Nephron (organoid): ENCODE results near the gene POLR3B.
A peak's percentile ranks its signal among the peaks of the same experiment; 100 is the strongest.

ENCODE experiments used
- H3K27ac Mint-ChIP-seq, 3 experiments: 2 replicates each; pipeline ENCODE4 v1.8.0; 2020; ENCODE audit warnings: mixed read lengths in 3 of 3, mild to moderate bottlenecking in 2 of 3, moderate library complexity in 1 of 3
- H3K27me3 Mint-ChIP-seq: 2 replicates; pipeline ENCODE4 v1.8.0; 2021; ENCODE audit warnings: low read depth, mild to moderate bottlenecking, moderate library complexity, mixed read lengths
- H3K36me3 Mint-ChIP-seq: 2 replicates; pipeline ENCODE4 v1.8.0; 2020; ENCODE audit warnings: low read depth, mixed read lengths
- H3K4me1 Mint-ChIP-seq: 2 replicates; pipeline ENCODE4 v1.8.0; 2020; ENCODE audit warnings: mixed read lengths
- H3K4me3 Mint-ChIP-seq, 3 experiments: 2 replicates each; pipeline ENCODE4 v1.8.0; 2020; ENCODE audit warnings: mild to moderate bottlenecking in 3 of 3, mixed read lengths in 3 of 3, moderate library complexity in 2 of 3
- H3K9me3 Mint-ChIP-seq: 2 replicates; pipeline ENCODE4 v1.8.0; 2020; ENCODE audit warnings: mixed read lengths
- CTCF ChIP-seq, 3 experiments: fragments of 200-600 bp; sonication (generic); IDR thresholded peaks; one replicate each; pipeline ENCODE4 v1.5.0; 2021; ENCODE audit warnings: antibody characterized with exemption in 3 of 3; ENCODE audit not compliant: unreplicated experiment in 3 of 3

POLR3B gene

DNA sequence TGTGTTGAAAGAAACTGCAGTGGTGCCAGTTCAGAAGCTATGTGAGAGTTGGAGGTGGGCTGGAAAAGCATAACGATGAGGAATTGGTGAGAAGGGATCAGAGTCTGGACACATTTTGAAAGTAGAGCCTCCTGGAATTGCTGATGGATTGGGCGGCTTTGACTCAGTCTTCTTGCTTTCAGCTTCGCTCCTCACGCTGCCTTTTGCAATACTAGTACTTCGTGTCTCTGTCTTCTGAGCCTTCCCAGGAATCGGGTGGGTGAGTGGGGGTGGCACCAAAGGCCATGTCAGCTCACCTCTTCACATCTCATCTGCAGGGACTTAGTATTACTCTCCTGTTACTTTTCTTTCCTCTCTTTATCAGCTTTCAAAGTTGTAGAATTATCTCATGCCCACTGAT, 123.7 kb downstream of the POLR3B start:
- TF ChIP-seq CTCF (IDR thresholded peaks at IDR 0.05; ENCODE audit: unreplicated experiment in 3 of 3) = no peak
- Mint-ChIP-seq H3K27me3 (no peaks in the 10 kb centered on the region), H3K4me1 (no peaks in the 10 kb centered on the region), H3K4me3 (no peak overlapping the region), H3K27ac (no peak overlapping the region), H3K36me3 (peaks cover 51% of the 10 kb centered on the region), H3K9me3 (peaks cover 3% of the 10 kb centered on the region)

GRCh38 chr12:106487664-106488063, 130.1 kb downstream of the POLR3B start:
- Mint-ChIP-seq H3K36me3 (peaks cover 15% of the 10 kb centered on the region), H3K4me3 (no peak overlapping the region), H3K4me1 (peaks cover 1% of the 10 kb centered on the region), H3K27me3 (no peaks in the 10 kb centered on the region), H3K9me3 (no peaks in the 10 kb centered on the region), H3K27ac (no peak overlapping the region)
- no peak for TF ChIP-seq CTCF (IDR thresholded peaks at IDR 0.05; ENCODE audit: unreplicated experiment in 3 of 3)

DNA sequence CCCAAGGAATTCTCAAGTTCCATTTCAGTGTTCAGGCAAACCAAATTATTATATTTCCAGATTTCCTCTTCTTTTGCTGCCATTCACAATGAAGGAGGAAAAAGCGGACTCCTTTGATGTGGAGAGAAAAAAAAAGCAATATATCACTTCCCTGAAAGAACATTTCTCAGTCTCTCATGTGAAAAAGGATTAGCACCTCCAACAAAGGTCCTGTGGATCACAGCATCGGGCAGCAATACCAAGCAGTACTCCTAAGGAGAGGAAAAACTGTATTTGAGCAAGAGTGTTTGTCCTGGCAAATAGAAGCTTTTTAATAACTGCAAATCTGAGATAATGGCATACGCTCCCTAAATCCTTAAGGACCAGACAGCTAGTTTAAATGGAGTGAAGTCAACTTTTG, 131.3 kb downstream of the POLR3B start:
- H3K27ac Mint-ChIP-seq = no peak overlapping the region
- H3K9me3 Mint-ChIP-seq = no peaks in the 10 kb centered on the region
- no peaks in the 10 kb centered on the region for H3K27me3 Mint-ChIP-seq
- peaks cover 13% of the 10 kb centered on the region for H3K36me3 Mint-ChIP-seq
- TF ChIP-seq CTCF (IDR thresholded peaks at IDR 0.05; ENCODE audit: unreplicated experiment in 3 of 3) = no peak
- H3K4me1 Mint-ChIP-seq = peaks cover 13% of the 10 kb centered on the region
- no peak overlapping the region for H3K4me3 Mint-ChIP-seq

GRCh38 chr12:106490264-106490663, 132.7 kb downstream of the POLR3B start:
- Mint-ChIP-seq H3K4me1 (peaks cover 21% of the 10 kb centered on the region), H3K36me3 (peaks cover 4% of the 10 kb centered on the region), H3K9me3 (no peaks in the 10 kb centered on the region), H3K4me3 (no peak overlapping the region), H3K27me3 (no peaks in the 10 kb centered on the region), H3K27ac (no peak overlapping the region)
- TF ChIP-seq CTCF (IDR thresholded peaks at IDR 0.05; ENCODE audit: unreplicated experiment in 3 of 3) = no peak

GRCh38 chr12:106492857-106493256, 135.3 kb downstream of the POLR3B start:
- TF ChIP-seq CTCF (IDR thresholded peaks at IDR 0.05; ENCODE audit: unreplicated experiment in 3 of 3) = no peak
- H3K4me3 Mint-ChIP-seq = no peak overlapping the region
- H3K36me3 Mint-ChIP-seq = peaks cover 18% of the 10 kb centered on the region
- H3K27ac Mint-ChIP-seq = peak overlapping the region in 2 of 3 experiments; percentile 77 to 89
- no peaks in the 10 kb centered on the region for H3K27me3 Mint-ChIP-seq
- peaks cover 24% of the 10 kb centered on the region for H3K4me1 Mint-ChIP-seq
- no peaks in the 10 kb centered on the region for H3K9me3 Mint-ChIP-seq

GRCh38 chr12:106493531-106493930, 136.0 kb downstream of the POLR3B start:
- Mint-ChIP-seq H3K9me3 (no peaks in the 10 kb centered on the region), H3K4me1 (peaks cover 24% of the 10 kb centered on the region), H3K27me3 (no peaks in the 10 kb centered on the region), H3K4me3 (peak overlapping the region in 1 of 3 experiments; percentile 24), H3K36me3 (peaks cover 23% of the 10 kb centered on the region), H3K27ac (peak overlapping the region; percentile 75 to 89 (median 77))
- no peak for TF ChIP-seq CTCF (IDR thresholded peaks at IDR 0.05; ENCODE audit: unreplicated experiment in 3 of 3)
